ENCODE measurements around the gene MIEF1. TPM values are rescaled to one million over a fixed set of nuclear protein-coding genes. Genes with fewer than 3 reads are reported as not detected.

The MIEF1 gene
- total and polyA plus RNA-seq, 11 donors = 6.5 to 25.2 (median 18.7) TPM

DNA sequence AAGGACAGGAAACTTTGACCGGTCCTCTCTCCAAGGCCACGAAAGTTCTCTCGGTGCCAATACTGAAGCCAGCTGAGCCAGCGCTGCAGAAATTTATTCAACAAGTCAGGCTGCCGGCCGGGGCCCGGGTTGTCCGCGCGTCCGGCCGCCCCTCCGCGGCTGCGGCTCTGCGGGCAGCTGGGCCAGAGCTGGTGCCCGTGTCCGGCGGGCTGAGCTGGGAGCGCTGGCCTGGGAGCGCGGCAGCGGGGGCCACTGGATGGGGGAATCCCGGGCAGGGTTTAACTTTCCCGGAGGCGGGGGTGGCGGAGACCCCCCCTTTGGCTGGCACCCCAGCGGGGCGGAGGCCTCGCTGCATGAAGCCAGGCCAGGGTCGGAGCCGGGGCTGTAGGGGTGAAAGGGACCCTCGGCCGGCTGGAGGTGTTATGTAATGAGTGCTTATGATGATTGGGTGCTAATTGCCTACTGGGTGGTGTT lies 56.2 kb downstream of the MIEF1 start:
- WGBS, 4 donors = 7 to 14% (median 8%) methylated on average over 5 to 34 of the region's 34 CpGs
- ATAC-seq (no peak), DNase-seq (no peak)
- intact Hi-C loops (cut with DNase I) = loop anchor here in 3 of 10 donors (5.0 kb wide), 3 partner anchors 464 to 479 kb away; no protein-coding TSS in a partner anchor
- H3K4me3 ChIP-seq = peak overlapping the region in 4 of 12 donors; percentile 5 to 45 (median 10)
- peaks cover 16 to 73% (median 29%) of the 10 kb centered on the region in 9 donors for H3K27me3 ChIP-seq
- H3K27ac ChIP-seq = no peak overlapping the region
- TF ChIP-seq, protein P1, sequence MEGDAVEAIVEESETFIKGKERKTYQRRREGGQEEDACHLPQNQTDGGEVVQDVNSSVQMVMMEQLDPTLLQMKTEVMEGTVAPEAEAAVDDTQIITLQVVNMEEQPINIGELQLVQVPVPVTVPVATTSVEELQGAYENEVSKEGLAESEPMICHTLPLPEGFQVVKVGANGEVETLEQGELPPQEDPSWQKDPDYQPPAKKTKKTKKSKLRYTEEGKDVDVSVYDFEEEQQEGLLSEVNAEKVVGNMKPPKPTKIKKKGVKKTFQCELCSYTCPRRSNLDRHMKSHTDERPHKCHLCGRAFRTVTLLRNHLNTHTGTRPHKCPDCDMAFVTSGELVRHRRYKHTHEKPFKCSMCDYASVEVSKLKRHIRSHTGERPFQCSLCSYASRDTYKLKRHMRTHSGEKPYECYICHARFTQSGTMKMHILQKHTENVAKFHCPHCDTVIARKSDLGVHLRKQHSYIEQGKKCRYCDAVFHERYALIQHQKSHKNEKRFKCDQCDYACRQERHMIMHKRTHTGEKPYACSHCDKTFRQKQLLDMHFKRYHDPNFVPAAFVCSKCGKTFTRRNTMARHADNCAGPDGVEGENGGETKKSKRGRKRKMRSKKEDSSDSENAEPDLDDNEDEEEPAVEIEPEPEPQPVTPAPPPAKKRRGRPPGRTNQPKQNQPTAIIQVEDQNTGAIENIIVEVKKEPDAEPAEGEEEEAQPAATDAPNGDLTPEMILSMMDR (IDR thresholded peaks at IDR 0.05) = no peak
- no peak for TF ChIP-seq POLR2A (IDR thresholded peaks at IDR 0.05)
- peaks cover 0 to 22% (median 0%) of the 10 kb centered on the region in 12 donors for H3K4me1 ChIP-seq
- H3K9me3 ChIP-seq = no peaks in the 10 kb centered on the region
- no peaks in the 10 kb centered on the region for H3K36me3 ChIP-seq

DNA sequence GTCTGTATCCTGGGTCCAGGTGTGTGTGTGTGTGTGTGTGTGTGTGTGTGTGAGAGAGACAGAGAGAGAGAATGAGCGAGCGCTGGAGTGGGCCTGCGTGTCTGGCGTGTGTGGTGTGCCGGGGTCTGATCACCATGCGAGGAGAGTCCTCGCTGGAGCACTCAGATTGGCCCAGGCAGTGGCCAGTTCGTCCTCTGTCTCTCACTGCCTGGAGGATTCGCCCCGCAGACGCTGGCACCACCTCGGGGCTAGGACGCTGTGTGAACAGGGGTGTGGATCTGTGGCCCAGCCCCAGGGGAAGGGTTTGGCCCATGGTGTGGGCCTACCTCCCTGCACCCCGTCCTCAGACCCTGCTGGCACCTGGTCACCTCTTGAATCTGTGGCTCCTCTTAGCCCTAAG lies 56.9 kb downstream of the MIEF1 start:
- peak in 2 of 4 donors; percentile 11 to 30 for ATAC-seq
- H3K27me3 ChIP-seq = peaks cover 16 to 73% (median 29%) of the 10 kb centered on the region in 9 donors
- intact Hi-C loops (cut with DNase I) = loop anchor here in 3 of 10 donors (5.0 kb wide), 3 partner anchors 463 to 478 kb away; no protein-coding TSS in a partner anchor

DNA sequence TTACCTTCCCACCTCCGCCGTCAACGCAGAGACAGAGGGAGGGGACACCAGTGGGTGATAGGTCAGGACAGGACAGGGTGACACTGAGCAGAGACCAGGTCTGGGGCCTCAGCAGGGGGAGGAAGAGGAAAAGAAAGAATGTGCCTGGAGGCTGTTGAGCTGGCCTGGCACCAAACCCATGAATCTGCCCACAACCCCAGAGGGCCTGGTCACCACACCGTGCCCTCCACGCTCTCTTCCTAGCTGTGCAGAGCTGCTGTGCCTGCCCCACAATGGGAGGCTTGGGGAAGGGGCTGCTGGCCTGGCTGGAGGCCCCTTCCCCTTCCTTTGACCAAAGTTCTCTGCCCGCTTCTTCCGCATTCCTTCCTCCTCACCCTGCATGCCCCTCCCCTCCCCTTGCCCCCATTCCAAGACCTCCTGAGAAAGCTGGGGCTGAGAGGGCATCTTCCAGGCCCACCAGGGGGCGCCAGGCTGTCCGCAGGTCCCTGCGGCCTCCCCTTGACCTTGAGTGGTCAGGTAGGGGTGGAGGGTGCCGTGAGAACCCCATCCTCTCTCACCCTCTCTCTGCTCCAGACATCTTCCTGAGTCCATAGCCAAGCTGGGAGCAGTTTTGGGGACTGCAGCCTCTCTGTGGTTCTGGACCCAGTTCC lies 57.5 kb downstream of the MIEF1 start:
- WGBS, 4 donors = 27 to 38% (median 33%) methylated on average over 8 to 11 of the region's 11 CpGs
- intact Hi-C loops (cut with DNase I) = loop anchor here in 3 of 10 donors (5.0 kb wide), 3 partner anchors 463 to 478 kb away; no protein-coding TSS in a partner anchor
- TF ChIP-seq, protein P1 (IDR thresholded peaks at IDR 0.05) = peak in 9 of 12 donors; percentile 15 to 39 (median 30)
- no peak for TF ChIP-seq POLR2A (IDR thresholded peaks at IDR 0.05)

More for the DNA sequence above, 56.9 kb downstream of the MIEF1 start:
- H3K27ac ChIP-seq = no peak overlapping the region
- H3K9me3 ChIP-seq = no peaks in the 10 kb centered on the region
- TF ChIP-seq, protein P1 (IDR thresholded peaks at IDR 0.05) = no peak
- no peak for TF ChIP-seq POLR2A (IDR thresholded peaks at IDR 0.05)
- DNase-seq = no peak
- 77 to 83% (median 82%) methylated on average over 14 of the region's 14 CpGs for WGBS, 4 donors
- no peaks in the 10 kb centered on the region for H3K36me3 ChIP-seq
- no peak overlapping the region for H3K4me3 ChIP-seq
- peaks cover 0 to 22% (median 0%) of the 10 kb centered on the region in 12 donors for H3K4me1 ChIP-seq

DNA sequence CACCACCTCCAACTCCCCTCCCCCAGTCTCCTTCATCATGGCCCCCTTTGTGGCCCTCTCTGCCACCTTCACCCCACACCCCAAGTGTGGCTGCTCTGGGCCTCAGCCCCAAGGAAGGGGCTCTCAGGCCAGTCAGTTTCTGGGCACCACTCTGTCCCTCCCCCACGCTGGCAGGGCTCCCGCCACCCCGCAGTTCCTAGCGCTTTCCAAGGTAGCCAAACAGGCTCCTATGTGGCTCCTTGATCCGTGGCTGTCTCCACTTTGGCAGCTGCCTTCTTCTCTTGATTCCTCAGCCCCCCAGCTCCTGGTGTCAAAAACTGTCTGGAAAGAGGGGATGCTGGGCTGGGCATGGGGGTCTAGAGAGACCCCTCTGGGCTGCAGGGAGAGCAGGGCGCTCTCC lies 58.0 kb downstream of the MIEF1 start:
- no peak for DNase-seq
- ATAC-seq = no peak
- no peak overlapping the region for H3K27ac ChIP-seq
- intact Hi-C loops (cut with DNase I) = no loop called here
- 49 to 55% (median 54%) methylated on average over 6 of the region's 6 CpGs for WGBS, 4 donors
- H3K27me3 ChIP-seq = peaks cover 16 to 71% (median 29%) of the 10 kb centered on the region in 9 donors
- H3K4me3 ChIP-seq = no peak overlapping the region
- no peaks in the 10 kb centered on the region for H3K9me3 ChIP-seq
- no peaks in the 10 kb centered on the region for H3K36me3 ChIP-seq
- no peak for TF ChIP-seq POLR2A (IDR thresholded peaks at IDR 0.05)
- TF ChIP-seq, protein P1 (IDR thresholded peaks at IDR 0.05) = no peak
- H3K4me1 ChIP-seq = peaks cover 0 to 22% (median 0%) of the 10 kb centered on the region in 12 donors

More for the DNA sequence above, 57.5 kb downstream of the MIEF1 start:
- no peaks in the 10 kb centered on the region for H3K9me3 ChIP-seq
- H3K27me3 ChIP-seq = peaks cover 16 to 71% (median 29%) of the 10 kb centered on the region in 9 donors
- H3K4me3 ChIP-seq = no peak overlapping the region
- no peak overlapping the region for H3K27ac ChIP-seq
- ATAC-seq (peak in 2 of 4 donors; percentile 25), DNase-seq (no peak)
- H3K4me1 ChIP-seq = peaks cover 0 to 22% (median 0%) of the 10 kb centered on the region in 12 donors
- H3K36me3 ChIP-seq = no peaks in the 10 kb centered on the region
